Suprapubic skin (tissue), 4 donors: ENCODE results near the gene SLC37A1. TPM values are rescaled to one million over a fixed set of nuclear protein-coding genes. Genes with fewer than 3 reads are reported as not detected.
A peak's percentile ranks its signal among the peaks of the same experiment; 100 is the strongest.

Experiments used
- DNase-seq, 2 donors: peaks; one replicate each; pipeline ENCODE4 v3.0.0-alpha.2; 2019; ENCODE audit warnings: low spot score in 2 of 2
- H3K27ac ChIP-seq: fragments of 200-600 bp; sonication (generic); one replicate; pipeline ENCODE4 v1.5.1; 2019
- H3K27me3 ChIP-seq: fragments of 200-600 bp; sonication (generic); one replicate; pipeline ENCODE4 v1.5.1; 2019
- H3K36me3 ChIP-seq: fragments of 200-600 bp; sonication (generic); one replicate; pipeline ENCODE4 v1.5.1; 2019
- H3K4me1 ChIP-seq: fragments of 200-600 bp; sonication (generic); one replicate; pipeline ENCODE4 v1.5.1; 2019
- H3K4me3 ChIP-seq: fragments of 200-600 bp; sonication (generic); one replicate; pipeline ENCODE4 v1.5.1; 2019; ENCODE audit warnings: mild to moderate bottlenecking
- H3K9me3 ChIP-seq: fragments of 200-600 bp; sonication (generic); one replicate; pipeline ENCODE4 v1.5.1; 2019
- EP300 ChIP-seq: sonication (generic); formaldehyde crosslinking; IDR thresholded peaks from one replicate; pipeline ENCODE4 v1.6.1; 2017; ENCODE audit warnings: antibody characterized with exemption
- POLR2A ChIP-seq, 2 donors: fragments of 450-650 bp; IDR thresholded peaks; one replicate each; pipeline ENCODE4 v1.6.1; 2017; ENCODE audit warnings: antibody characterized with exemption in 2 of 2, mild to moderate bottlenecking in 2 of 2, moderate library complexity in 2 of 2
- POLR2AphosphoS5 ChIP-seq, 3 donors: sonication (generic); formaldehyde crosslinking; IDR thresholded peaks; one replicate each; pipeline ENCODE4 v1.6.1; 2017; ENCODE audit warnings: antibody characterized with exemption in 3 of 3
- WGBS: methylation state at CpG from one replicate; pipeline ENCODE4 v1.1.5; 2018; 5-methylcytosine and 5-hydroxymethylcytosine counted together
- total RNA-seq, 4 donors: library from RNA; depleted of rRNA; stranded (reverse); fragments of >200 nt; gene quantifications; one replicate each; pipeline ENCODE4 v1.1.0, GENCODE V29; 2016
- TF ChIP-seq, protein P1 (sequence below), 2 donors: fragments of 200-600 bp in 1 of 2; fragments of 450-650 bp in 1 of 2; sonication (generic) in 1 of 2; IDR thresholded peaks; one replicate each; pipeline ENCODE4 v1.5.1; 2016 to 2019; ENCODE audit warnings: antibody characterized with exemption in 2 of 2, mild to moderate bottlenecking in 1 of 2, moderate library complexity in 1 of 2

SLC37A1 gene
- total RNA-seq, 4 donors from 2014 or later = 10.2 to 23.1 (median 19.6) TPM

DNA sequence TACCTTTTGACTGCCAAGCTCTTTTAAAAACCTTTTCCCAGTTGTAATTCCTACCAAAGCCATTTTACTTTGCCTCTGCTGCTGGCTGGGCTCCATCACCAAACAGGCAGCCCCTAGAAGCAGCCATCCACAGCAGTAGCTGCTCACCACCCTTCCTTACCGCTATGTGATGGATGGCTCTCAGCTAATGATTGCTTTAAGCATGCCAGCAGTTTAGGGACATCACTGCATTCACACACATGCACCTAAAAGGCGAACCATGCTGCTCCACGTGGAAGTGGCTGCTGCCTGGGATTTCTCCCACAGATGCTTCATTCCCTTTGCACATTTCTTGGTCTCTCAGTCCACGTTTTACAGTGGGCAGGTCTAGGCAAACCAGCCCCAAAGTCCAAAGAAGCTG lies 93.5 kb downstream of the SLC37A1 start:
- no peak overlapping the region for H3K27ac ChIP-seq
- TF ChIP-seq POLR2A (IDR thresholded peaks at IDR 0.05) (no peak), EP300 (no peak), POLR2AphosphoS5 (IDR thresholded peaks at IDR 0.05) (no peak)
- TF ChIP-seq, protein P1, sequence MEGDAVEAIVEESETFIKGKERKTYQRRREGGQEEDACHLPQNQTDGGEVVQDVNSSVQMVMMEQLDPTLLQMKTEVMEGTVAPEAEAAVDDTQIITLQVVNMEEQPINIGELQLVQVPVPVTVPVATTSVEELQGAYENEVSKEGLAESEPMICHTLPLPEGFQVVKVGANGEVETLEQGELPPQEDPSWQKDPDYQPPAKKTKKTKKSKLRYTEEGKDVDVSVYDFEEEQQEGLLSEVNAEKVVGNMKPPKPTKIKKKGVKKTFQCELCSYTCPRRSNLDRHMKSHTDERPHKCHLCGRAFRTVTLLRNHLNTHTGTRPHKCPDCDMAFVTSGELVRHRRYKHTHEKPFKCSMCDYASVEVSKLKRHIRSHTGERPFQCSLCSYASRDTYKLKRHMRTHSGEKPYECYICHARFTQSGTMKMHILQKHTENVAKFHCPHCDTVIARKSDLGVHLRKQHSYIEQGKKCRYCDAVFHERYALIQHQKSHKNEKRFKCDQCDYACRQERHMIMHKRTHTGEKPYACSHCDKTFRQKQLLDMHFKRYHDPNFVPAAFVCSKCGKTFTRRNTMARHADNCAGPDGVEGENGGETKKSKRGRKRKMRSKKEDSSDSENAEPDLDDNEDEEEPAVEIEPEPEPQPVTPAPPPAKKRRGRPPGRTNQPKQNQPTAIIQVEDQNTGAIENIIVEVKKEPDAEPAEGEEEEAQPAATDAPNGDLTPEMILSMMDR (IDR thresholded peaks at IDR 0.05) = no peak
- H3K27me3 ChIP-seq = no peaks in the 10 kb centered on the region
- H3K4me3 ChIP-seq = no peak overlapping the region
- peak; percentile 6 to 15 for DNase-seq
- WGBS = 62% methylated on average over 4 of the region's 4 CpGs
- peaks cover 4% of the 10 kb centered on the region for H3K9me3 ChIP-seq
- H3K4me1 ChIP-seq = no peaks in the 10 kb centered on the region
- no peaks in the 10 kb centered on the region for H3K36me3 ChIP-seq

DNA sequence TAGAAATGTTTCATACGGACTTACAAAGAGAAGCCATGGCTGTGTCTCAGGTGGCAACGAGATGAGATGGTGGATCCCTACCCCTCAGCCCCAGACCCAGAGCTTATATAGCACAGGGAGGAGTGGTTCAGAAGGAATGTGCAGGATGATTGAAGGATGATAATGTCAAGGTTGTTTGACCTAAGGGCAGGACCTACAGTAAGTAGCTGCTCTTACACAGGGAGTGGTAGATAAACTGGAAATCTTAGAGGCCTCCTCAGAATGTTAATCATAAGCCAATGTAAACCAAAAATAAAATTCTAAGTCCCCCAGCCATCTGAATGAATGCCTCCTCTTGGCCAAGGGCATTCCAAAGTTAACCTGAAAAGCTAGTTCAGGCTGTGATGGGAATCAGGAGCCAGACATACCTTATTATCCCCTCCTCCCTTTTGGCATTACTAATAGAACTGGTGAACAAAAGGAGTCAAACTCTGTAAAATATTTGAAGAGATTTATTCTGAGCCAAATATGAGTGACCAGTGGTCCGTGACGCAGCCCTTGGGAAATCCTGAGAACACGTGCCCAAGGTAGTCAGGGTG lies 94.0 kb downstream of the SLC37A1 start:
- H3K4me3 ChIP-seq = no peak overlapping the region
- DNase-seq = peak; percentile 3 to 23
- H3K27ac ChIP-seq = no peak overlapping the region
- no peaks in the 10 kb centered on the region for H3K36me3 ChIP-seq
- peaks cover 4% of the 10 kb centered on the region for H3K9me3 ChIP-seq
- WGBS = 56% methylated on average over 5 of the region's 5 CpGs
- no peaks in the 10 kb centered on the region for H3K4me1 ChIP-seq
- TF ChIP-seq EP300 (no peak), POLR2AphosphoS5 (IDR thresholded peaks at IDR 0.05) (no peak), POLR2A (IDR thresholded peaks at IDR 0.05) (no peak)
- TF ChIP-seq, protein P1 (IDR thresholded peaks at IDR 0.05) = no peak
- H3K27me3 ChIP-seq = no peaks in the 10 kb centered on the region

DNA sequence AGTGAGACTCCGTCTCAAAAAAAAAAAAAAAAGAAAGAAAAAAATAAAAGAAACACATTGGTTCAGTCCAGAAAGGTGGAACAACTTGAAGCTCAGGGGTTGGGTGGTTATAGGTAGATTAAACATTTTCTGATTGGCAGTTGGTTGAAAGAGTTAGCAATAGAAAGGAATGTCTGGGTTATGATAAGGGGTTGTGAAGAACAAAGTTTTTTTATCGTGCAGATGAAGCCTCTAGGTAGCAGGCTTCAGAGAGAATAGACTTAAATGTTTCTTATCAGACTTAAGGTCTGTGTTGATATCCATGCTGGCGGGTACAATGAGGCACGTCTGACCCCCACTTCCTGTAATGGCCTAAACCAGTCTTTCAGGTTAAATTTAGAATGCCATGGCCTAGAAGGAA lies 94.8 kb downstream of the SLC37A1 start:
- H3K27me3 ChIP-seq = no peaks in the 10 kb centered on the region
- H3K27ac ChIP-seq = no peak overlapping the region
- no peaks in the 10 kb centered on the region for H3K4me1 ChIP-seq
- no peak for TF ChIP-seq EP300
- TF ChIP-seq POLR2A (IDR thresholded peaks at IDR 0.05) = no peak
- TF ChIP-seq, protein P1 (IDR thresholded peaks at IDR 0.05) = no peak
- TF ChIP-seq POLR2AphosphoS5 (IDR thresholded peaks at IDR 0.05) = no peak
- H3K9me3 ChIP-seq = peaks cover 4% of the 10 kb centered on the region
- 74% methylated on average over 4 of the region's 4 CpGs for WGBS
- H3K36me3 ChIP-seq = no peaks in the 10 kb centered on the region
- peak in 1 of 2 donors; percentile 19 for DNase-seq
- no peak overlapping the region for H3K4me3 ChIP-seq

DNA sequence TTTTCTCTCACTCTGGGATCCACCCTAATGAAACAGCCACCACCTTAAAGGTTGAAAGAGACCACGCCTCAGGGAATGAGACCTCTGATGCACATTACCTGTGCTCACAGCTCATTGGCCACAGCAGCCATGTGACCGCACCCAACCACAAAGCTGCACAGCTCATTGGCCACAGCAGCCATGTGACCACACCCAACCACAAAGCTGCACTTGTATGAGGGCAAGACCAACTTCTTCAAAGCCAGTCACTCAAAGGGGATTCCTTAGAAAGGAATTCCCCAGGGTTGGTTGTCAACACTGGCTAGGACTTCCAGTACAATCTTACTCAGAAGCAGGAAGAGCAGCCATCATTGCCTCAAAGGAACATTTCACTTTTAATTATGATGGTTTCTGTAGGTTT lies 96.2 kb downstream of the SLC37A1 start:
- 70% methylated on average over 2 of the region's 2 CpGs for WGBS
- H3K4me3 ChIP-seq = no peak overlapping the region
- H3K27ac ChIP-seq = no peak overlapping the region
- H3K36me3 ChIP-seq = no peaks in the 10 kb centered on the region
- H3K9me3 ChIP-seq = no peaks in the 10 kb centered on the region
- TF ChIP-seq POLR2A (IDR thresholded peaks at IDR 0.05) (no peak), POLR2AphosphoS5 (IDR thresholded peaks at IDR 0.05) (no peak), EP300 (no peak)
- TF ChIP-seq, protein P1 (IDR thresholded peaks at IDR 0.05) = no peak
- DNase-seq = peak; percentile 51 to 65
- H3K4me1 ChIP-seq = peaks cover 7% of the 10 kb centered on the region
- H3K27me3 ChIP-seq = no peaks in the 10 kb centered on the region

DNA sequence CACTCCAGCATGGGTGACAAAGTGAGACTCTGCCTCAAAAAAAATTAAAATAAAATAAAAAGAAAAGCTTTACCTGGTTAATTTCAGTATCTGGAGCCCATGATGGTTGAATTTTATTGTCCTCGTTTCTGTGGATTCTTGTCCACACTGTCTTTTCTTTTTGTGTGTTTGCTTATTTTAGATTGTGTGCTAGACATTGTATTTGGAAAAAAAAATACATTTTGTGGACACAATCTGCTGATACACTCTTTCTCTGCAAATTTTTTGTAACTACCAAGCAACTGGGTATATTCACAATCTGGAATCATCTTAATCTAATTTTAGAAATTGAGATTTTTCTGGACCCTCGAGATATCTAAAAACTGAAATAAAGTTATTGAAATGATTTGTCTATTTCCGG lies 98.2 kb downstream of the SLC37A1 start:
- TF ChIP-seq EP300 = no peak
- TF ChIP-seq POLR2AphosphoS5 (IDR thresholded peaks at IDR 0.05) = no peak
- TF ChIP-seq, protein P1 (IDR thresholded peaks at IDR 0.05) = no peak
- no peak for TF ChIP-seq POLR2A (IDR thresholded peaks at IDR 0.05)
- peaks cover 16% of the 10 kb centered on the region for H3K4me1 ChIP-seq
- H3K27ac ChIP-seq = no peak overlapping the region
- H3K36me3 ChIP-seq = no peaks in the 10 kb centered on the region
- WGBS = 89% methylated on average over 3 of the region's 3 CpGs
- H3K4me3 ChIP-seq = no peak overlapping the region
- no peak for DNase-seq
- H3K9me3 ChIP-seq = no peaks in the 10 kb centered on the region
- H3K27me3 ChIP-seq = peaks cover 6% of the 10 kb centered on the region
